DND-41 (cell line): ENCODE data around the gene GPC3.

Experiments used
- EZH2 ChIP-seq: IDR thresholded peaks from 3 replicates; pipeline ENCODE4 v1.6.1; 2012; ENCODE audit warnings: borderline replicate concordance, low read depth, mild to moderate bottlenecking, moderate library complexity, low read length, inconsistent platforms; ENCODE audit not compliant: severe bottlenecking
- TF ChIP-seq, protein P1 (sequence below): IDR thresholded peaks from 2 replicates; pipeline ENCODE4 v1.5.1; 2012; ENCODE audit warnings: borderline replicate concordance, low read length, moderate library complexity, mild to moderate bottlenecking; ENCODE audit not compliant: poor library complexity, severe bottlenecking; ENCODE audit errors: extremely low read depth

- TF ChIP-seq, protein P1, sequence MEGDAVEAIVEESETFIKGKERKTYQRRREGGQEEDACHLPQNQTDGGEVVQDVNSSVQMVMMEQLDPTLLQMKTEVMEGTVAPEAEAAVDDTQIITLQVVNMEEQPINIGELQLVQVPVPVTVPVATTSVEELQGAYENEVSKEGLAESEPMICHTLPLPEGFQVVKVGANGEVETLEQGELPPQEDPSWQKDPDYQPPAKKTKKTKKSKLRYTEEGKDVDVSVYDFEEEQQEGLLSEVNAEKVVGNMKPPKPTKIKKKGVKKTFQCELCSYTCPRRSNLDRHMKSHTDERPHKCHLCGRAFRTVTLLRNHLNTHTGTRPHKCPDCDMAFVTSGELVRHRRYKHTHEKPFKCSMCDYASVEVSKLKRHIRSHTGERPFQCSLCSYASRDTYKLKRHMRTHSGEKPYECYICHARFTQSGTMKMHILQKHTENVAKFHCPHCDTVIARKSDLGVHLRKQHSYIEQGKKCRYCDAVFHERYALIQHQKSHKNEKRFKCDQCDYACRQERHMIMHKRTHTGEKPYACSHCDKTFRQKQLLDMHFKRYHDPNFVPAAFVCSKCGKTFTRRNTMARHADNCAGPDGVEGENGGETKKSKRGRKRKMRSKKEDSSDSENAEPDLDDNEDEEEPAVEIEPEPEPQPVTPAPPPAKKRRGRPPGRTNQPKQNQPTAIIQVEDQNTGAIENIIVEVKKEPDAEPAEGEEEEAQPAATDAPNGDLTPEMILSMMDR = no peak
- no peak for TF ChIP-seq EZH2
Measured at GRCh38 chrX:133804072-133804471, 181.3 kb downstream of the GPC3 start.
